NCI-H2196 (cell line): ENCODE results near the gene OR2H2.

ENCODE experiments used
- DNase-seq: peaks from one replicate; lab custom pipeline; 2025; ENCODE audit not compliant: unreplicated experiment; lab: John Stamatoyannopoulos, UW

The OR2H2 gene

GRCh38 chr6:29590218-29590808 lies 5.4 kb downstream of the OR2H2 start:
- no peak for DNase-seq

GRCh38 chr6:29591677-29592076 lies 6.8 kb downstream of the OR2H2 start:
- DNase-seq = no peak

GRCh38 chr6:29593199-29593855 lies 8.4 kb downstream of the OR2H2 start:
- no peak for DNase-seq

- DNase-seq = no peak
Measured at GRCh38 chr6:29596381-29596900, 11.5 kb downstream of the OR2H2 start.

- no peak for DNase-seq
Measured at GRCh38 chr6:29597184-29597583, 12.3 kb downstream of the OR2H2 start.

- no peak for DNase-seq
Measured at GRCh38 chr6:29598172-29598747, 13.3 kb downstream of the OR2H2 start.

- DNase-seq = peak; percentile 45
Measured at GRCh38 chr6:29602564-29603361, 17.8 kb downstream of the OR2H2 start.

GRCh38 chr6:29603456-29603855 lies 18.5 kb downstream of the OR2H2 start:
- no peak for DNase-seq

- DNase-seq = no peak
Measured at GRCh38 chr6:29603930-29604329, 19.0 kb downstream of the OR2H2 start.

GRCh38 chr6:29608131-29608530 lies 23.2 kb downstream of the OR2H2 start:
- no peak for DNase-seq

- no peak for DNase-seq
Measured at GRCh38 chr6:29610540-29610939, 25.6 kb downstream of the OR2H2 start.

- no peak for DNase-seq
Measured at GRCh38 chr6:29611426-29611825, 26.5 kb downstream of the OR2H2 start.

GRCh38 chr6:29617782-29618554 lies 33.0 kb downstream of the OR2H2 start:
- no peak for DNase-seq

GRCh38 chr6:29619578-29620160 lies 34.7 kb downstream of the OR2H2 start:
- no peak for DNase-seq

- no peak for DNase-seq
Measured at GRCh38 chr6:29620630-29621029, 35.7 kb downstream of the OR2H2 start.

GRCh38 chr6:29624520-29624961 lies 39.6 kb downstream of the OR2H2 start:
- DNase-seq = no peak

- no peak for DNase-seq
Measured at GRCh38 chr6:29625337-29625930, 40.5 kb downstream of the OR2H2 start.

GRCh38 chr6:29626948-29627754 lies 42.2 kb downstream of the OR2H2 start:
- DNase-seq = no peak

- DNase-seq = peak; percentile 46
Measured at GRCh38 chr6:29627755-29628418, 43.0 kb downstream of the OR2H2 start.
